K562 (cell line): ENCODE data around the gene RCC1. TPM values are rescaled to one million over a fixed set of nuclear protein-coding genes. Genes with fewer than 3 reads are reported as not detected.

Experiments used
- CC2D1A ChIP-seq: fragments of 450-650 bp; IDR thresholded peaks from 2 replicates; pipeline ENCODE4 v1.6.1; 2017; ENCODE audit warnings: mild to moderate bottlenecking
- HDAC2 ChIP-seq: fragments of 450-650 bp; IDR thresholded peaks from 2 replicates; pipeline ENCODE4 v1.6.1; 2016; ENCODE audit warnings: mild to moderate bottlenecking
- KLF6 ChIP-seq: fragments of 250-450 bp; sonication (Bioruptor Pico); IDR thresholded peaks from 2 replicates; pipeline ENCODE4 v1.4.0; 2020; ENCODE audit warnings: mild to moderate bottlenecking, moderate library complexity, borderline replicate concordance
- NFYB ChIP-seq: IDR thresholded peaks from 2 replicates; pipeline ENCODE4 v1.6.1; 2011; ENCODE audit warnings: mild to moderate bottlenecking, moderate library complexity; ENCODE audit not compliant: insufficient read length; ENCODE audit errors: extremely low read depth
- PHB2 ChIP-seq: fragments of 450-650 bp; IDR thresholded peaks from 2 replicates; pipeline ENCODE4 v1.6.1; 2017; ENCODE audit warnings: low read depth
- SAP30 ChIP-seq: fragments of 200-600 bp; sonication (generic); IDR thresholded peaks from 2 replicates; pipeline ENCODE4 v1.6.1; 2012; ENCODE audit warnings: borderline replicate concordance, low read depth, mild to moderate bottlenecking, moderate library complexity, low read length, control low read depth, inconsistent platforms; ENCODE audit not compliant: insufficient read depth, poor library complexity, severe bottlenecking
- TAF7 ChIP-seq: fragments of 450-650 bp; IDR thresholded peaks from 2 replicates; pipeline ENCODE4 v1.6.1; 2016; ENCODE audit warnings: missing genetic modification characterization, missing compliant biosample characterization
- WHSC1 ChIP-seq: IDR thresholded peaks from one replicate; pipeline ENCODE4 v1.6.1; 2012; ENCODE audit warnings: low read length, control low read depth, inconsistent platforms
- polyA plus RNA-seq, 8 experiments: library from polyadenylated mRNA; depleted of rRNA in 4 of 8; stranded (reverse) in 5 of 8; unstranded in 3 of 8; fragments of >200 nt; fragmentation: Nextera tagmentation in 2 of 8; fragmentation: Illumina TruSeq in 1 of 8; extraction: Ambion mirVana in 2 of 8; extraction: Trizol in 1 of 8; gene quantifications; 2 replicates each; pipeline versions ENCODE4 v1.2.1 to v1.2.3, GENCODE V29; 2011 to 2014; ENCODE audit warnings: inconsistent platforms in 1 of 8, missing spikeins in 1 of 8
- total RNA-seq, 7 experiments: library from RNA; depleted of rRNA in 6 of 7; stranded (reverse); fragments of >200 nt in 6 of 7; fragmentation: Illumina TruSeq in 2 of 7; extraction: Trizol in 2 of 7; gene quantifications; 2 replicates each; pipeline versions ENCODE4 v1.2.1 to v1.2.3, GENCODE V29; 2011 to 2021; ENCODE audit warnings: low replicate concordance in 1 of 7
- TF ChIP-seq, protein P1 (sequence below): fragments of 250-450 bp; sonication (Bioruptor Pico); IDR thresholded peaks from 2 replicates; pipeline ENCODE4 v1.5.0; 2020; ENCODE audit warnings: mild to moderate bottlenecking
- TF ChIP-seq, protein P2 (sequence below), 2 experiments: fragments of 200-800 bp in 1 of 2; sonication (Bioruptor generic) in 1 of 2; sonication (generic) in 1 of 2; formaldehyde crosslinking in 1 of 2; IDR thresholded peaks in 1 of 2; conservative IDR thresholded peaks in 1 of 2; 2 replicates each; pipeline versions ENCODE4 v1.5.0 to v1.6.1; 2016 to 2020; ENCODE audit warnings: missing compliant biosample characterization in 1 of 2, missing genetic modification characterization in 1 of 2, missing genetic modification reagents in 1 of 2
- TF ChIP-seq, protein P3 (sequence below): fragments of 250-450 bp; sonication (Bioruptor Pico); IDR thresholded peaks from 2 replicates; pipeline ENCODE4 v1.9.0; 2021; ENCODE audit warnings: mild to moderate bottlenecking, inconsistent platforms
- TF ChIP-seq, protein P4 (sequence below): fragments of 250-450 bp; sonication (Bioruptor Pico); IDR thresholded peaks from 2 replicates; pipeline ENCODE4 v1.8.0; 2022; ENCODE audit warnings: moderate library complexity, mild to moderate bottlenecking, inconsistent platforms
- TF ChIP-seq, protein P5 (sequence below): sonication (generic); formaldehyde crosslinking; IDR thresholded peaks from 2 replicates; pipeline ENCODE4 v1.8.1; 2023; ENCODE audit warnings: mild to moderate bottlenecking, missing genetic modification reagents
- TF ChIP-seq, protein P6 (sequence below): fragments of 450-650 bp; IDR thresholded peaks from one replicate; pipeline ENCODE4 v1.6.1; 2018; ENCODE audit warnings: mild to moderate bottlenecking, moderate library complexity; ENCODE audit not compliant: partially characterized antibody
- TF ChIP-seq, protein P7 (sequence below): fragments of 450-650 bp; IDR thresholded peaks from 2 replicates; pipeline ENCODE4 v1.7.0; 2016; ENCODE audit warnings: borderline replicate concordance

The RCC1 gene
- total and polyA plus RNA-seq, 9 of the 15 experiments (the other 6 are each of a cell fraction or from before 2014, with no cell fraction given), result 16.4 to 202 (median 107) TPM

DNA sequence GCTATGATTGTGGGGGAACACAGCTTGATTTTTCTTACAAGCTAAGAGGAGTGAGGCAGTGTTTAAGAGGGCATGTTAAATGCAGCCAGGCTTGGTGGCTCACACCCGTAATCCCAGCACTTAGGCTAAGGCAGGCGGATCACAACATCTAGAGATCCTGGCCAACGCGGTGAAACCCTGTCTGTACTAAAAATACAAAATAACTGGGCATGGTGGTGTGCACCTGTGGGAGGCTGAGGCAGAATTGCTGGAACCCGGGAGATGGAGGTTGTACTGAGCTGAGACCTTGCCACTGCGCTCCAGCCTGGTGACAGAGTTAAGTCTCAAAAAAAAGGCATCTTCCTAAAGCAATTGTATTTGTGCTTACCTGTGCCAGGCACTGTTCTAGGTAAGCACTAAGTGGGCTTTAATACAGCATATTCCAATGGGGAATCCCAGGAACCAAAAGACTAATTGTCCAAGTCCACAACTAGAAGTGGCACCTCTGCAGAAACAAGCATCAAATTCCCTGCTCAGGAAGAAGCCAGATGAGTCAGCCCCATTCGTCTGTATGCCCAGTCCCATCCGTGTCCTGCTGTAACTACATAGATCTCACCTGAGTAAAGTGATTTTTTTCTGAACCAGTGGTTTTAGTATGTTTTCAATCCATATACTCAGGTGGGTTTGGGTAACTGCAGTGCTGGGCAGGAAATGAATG, 4.6 kb downstream of the RCC1 start (continued):
- TF ChIP-seq, protein P1, sequence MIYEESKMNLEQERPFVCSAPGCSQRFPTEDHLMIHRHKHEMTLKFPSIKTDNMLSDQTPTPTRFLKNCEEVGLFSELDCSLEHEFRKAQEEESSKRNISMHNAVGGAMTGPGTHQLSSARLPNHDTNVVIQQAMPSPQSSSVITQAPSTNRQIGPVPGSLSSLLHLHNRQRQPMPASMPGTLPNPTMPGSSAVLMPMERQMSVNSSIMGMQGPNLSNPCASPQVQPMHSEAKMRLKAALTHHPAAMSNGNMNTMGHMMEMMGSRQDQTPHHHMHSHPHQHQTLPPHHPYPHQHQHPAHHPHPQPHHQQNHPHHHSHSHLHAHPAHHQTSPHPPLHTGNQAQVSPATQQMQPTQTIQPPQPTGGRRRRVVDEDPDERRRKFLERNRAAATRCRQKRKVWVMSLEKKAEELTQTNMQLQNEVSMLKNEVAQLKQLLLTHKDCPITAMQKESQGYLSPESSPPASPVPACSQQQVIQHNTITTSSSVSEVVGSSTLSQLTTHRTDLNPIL, result peak; percentile 80; the same call in 1 of the 2 replicates
- TF ChIP-seq KLF6 (CRISPR knock-in tag) (0 out of 2 replicates have a peak, but pooled peaks have one; percentile 54), CC2D1A (no peak), NFYB (no peak), PHB2 (peak; percentile 23; the same call in 1 of the 2 replicates), HDAC2 (no peak), WHSC1 (no peak), TAF7 (tag) (no peak), SAP30 (no peak)
- TF ChIP-seq, protein P2, sequence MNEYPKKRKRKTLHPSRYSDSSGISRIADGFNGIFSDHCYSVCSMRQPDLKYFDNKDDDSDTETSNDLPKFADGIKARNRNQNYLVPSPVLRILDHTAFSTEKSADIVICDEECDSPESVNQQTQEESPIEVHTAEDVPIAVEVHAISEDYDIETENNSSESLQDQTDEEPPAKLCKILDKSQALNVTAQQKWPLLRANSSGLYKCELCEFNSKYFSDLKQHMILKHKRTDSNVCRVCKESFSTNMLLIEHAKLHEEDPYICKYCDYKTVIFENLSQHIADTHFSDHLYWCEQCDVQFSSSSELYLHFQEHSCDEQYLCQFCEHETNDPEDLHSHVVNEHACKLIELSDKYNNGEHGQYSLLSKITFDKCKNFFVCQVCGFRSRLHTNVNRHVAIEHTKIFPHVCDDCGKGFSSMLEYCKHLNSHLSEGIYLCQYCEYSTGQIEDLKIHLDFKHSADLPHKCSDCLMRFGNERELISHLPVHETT (CRISPR knock-in tag; conservative IDR thresholded peaks at IDR 0.05 in 1 of 2, IDR thresholded peaks at IDR 0.05 in 1 of 2), result peak in 1 of 2 experiments; percentile 16; a peak in 1 of 4 replicates
- TF ChIP-seq, protein P3, sequence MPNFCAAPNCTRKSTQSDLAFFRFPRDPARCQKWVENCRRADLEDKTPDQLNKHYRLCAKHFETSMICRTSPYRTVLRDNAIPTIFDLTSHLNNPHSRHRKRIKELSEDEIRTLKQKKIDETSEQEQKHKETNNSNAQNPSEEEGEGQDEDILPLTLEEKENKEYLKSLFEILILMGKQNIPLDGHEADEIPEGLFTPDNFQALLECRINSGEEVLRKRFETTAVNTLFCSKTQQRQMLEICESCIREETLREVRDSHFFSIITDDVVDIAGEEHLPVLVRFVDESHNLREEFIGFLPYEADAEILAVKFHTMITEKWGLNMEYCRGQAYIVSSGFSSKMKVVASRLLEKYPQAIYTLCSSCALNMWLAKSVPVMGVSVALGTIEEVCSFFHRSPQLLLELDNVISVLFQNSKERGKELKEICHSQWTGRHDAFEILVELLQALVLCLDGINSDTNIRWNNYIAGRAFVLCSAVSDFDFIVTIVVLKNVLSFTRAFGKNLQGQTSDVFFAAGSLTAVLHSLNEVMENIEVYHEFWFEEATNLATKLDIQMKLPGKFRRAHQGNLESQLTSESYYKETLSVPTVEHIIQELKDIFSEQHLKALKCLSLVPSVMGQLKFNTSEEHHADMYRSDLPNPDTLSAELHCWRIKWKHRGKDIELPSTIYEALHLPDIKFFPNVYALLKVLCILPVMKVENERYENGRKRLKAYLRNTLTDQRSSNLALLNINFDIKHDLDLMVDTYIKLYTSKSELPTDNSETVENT, result peak; percentile 49
- TF ChIP-seq, protein P4, sequence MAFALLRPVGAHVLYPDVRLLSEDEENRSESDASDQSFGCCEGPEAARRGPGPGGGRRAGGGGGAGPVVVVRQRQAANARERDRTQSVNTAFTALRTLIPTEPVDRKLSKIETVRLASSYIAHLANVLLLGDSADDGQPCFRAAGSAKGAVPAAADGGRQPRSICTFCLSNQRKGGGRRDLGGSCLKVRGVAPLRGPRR (CRISPR knock-in tag), result no peak; the same call in 1 of the 2 replicates
- TF ChIP-seq, protein P5, sequence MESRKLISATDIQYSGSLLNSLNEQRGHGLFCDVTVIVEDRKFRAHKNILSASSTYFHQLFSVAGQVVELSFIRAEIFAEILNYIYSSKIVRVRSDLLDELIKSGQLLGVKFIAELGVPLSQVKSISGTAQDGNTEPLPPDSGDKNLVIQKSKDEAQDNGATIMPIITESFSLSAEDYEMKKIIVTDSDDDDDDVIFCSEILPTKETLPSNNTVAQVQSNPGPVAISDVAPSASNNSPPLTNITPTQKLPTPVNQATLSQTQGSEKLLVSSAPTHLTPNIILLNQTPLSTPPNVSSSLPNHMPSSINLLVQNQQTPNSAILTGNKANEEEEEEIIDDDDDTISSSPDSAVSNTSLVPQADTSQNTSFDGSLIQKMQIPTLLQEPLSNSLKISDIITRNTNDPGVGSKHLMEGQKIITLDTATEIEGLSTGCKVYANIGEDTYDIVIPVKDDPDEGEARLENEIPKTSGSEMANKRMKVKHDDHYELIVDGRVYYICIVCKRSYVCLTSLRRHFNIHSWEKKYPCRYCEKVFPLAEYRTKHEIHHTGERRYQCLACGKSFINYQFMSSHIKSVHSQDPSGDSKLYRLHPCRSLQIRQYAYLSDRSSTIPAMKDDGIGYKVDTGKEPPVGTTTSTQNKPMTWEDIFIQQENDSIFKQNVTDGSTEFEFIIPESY, result no peak
- TF ChIP-seq, protein P6, sequence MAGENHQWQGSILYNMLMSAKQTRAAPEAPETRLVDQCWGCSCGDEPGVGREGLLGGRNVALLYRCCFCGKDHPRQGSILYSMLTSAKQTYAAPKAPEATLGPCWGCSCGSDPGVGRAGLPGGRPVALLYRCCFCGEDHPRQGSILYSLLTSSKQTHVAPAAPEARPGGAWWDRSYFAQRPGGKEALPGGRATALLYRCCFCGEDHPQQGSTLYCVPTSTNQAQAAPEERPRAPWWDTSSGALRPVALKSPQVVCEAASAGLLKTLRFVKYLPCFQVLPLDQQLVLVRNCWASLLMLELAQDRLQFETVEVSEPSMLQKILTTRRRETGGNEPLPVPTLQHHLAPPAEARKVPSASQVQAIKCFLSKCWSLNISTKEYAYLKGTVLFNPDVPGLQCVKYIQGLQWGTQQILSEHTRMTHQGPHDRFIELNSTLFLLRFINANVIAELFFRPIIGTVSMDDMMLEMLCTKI, result no peak
- TF ChIP-seq, protein P7, sequence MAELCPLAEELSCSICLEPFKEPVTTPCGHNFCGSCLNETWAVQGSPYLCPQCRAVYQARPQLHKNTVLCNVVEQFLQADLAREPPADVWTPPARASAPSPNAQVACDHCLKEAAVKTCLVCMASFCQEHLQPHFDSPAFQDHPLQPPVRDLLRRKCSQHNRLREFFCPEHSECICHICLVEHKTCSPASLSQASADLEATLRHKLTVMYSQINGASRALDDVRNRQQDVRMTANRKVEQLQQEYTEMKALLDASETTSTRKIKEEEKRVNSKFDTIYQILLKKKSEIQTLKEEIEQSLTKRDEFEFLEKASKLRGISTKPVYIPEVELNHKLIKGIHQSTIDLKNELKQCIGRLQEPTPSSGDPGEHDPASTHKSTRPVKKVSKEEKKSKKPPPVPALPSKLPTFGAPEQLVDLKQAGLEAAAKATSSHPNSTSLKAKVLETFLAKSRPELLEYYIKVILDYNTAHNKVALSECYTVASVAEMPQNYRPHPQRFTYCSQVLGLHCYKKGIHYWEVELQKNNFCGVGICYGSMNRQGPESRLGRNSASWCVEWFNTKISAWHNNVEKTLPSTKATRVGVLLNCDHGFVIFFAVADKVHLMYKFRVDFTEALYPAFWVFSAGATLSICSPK, result no peak
